GM19043 (cell line): ENCODE data around the gene SENP1.

ENCODE experiments used
- ATAC-seq: cut with Tn5 transposase; IDR thresholded peaks from one replicate; pipeline ENCODE4 v1.9.1; 2021; ENCODE audit warnings: low read depth; ENCODE audit not compliant: unreplicated experiment

SENP1 gene

DNA sequence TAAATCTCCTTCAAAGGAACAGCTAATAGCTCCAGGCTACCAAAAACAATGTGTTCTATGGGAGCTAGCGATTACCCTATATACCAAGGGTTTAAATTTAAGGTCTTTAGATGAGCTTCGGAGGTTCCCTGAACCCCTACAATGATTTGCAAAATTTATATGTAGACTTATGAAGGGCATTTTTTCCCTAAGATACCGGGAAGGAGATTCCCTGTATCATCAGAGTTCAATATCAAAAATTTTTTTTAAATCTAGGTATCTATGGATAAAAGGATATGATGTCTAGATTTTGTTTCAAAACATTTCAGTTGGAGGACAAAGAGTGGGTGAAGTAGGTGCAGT is 83.7 kb downstream of the SENP1 start:
- no peak for ATAC-seq

DNA sequence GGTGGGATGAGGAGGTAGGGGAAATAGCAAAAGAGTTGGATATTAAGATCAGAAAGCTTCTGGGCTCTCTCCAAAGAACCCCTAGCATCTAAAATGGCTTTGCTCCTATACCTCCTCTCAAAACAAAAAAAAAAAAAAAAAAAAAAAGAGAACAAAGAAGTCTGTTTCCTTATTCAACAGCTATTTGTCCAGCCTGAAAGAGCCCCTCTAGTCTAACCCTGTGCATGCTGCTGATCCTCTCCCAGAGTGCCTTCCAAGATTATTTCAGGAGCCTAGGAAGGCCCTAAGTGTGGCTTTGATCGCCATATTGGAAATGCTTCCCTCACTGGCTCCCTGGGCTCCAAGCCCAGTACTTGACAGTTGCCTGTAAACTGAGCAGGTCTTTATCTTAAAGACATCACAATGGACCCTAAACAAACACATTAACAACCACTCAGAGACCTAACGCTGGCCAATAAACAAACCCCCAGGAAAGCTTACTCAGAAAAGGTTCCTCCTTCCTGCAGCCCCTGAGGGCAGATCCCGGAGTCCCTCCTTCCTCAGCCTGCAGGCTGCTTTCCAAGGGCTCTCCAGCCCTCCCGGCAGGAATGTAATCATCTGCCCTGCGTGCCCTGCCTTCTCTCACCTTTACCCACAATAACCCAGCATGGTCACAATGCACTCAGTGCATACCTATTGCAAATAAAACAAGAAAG is 84.2 kb downstream of the SENP1 start:
- no peak for ATAC-seq

DNA sequence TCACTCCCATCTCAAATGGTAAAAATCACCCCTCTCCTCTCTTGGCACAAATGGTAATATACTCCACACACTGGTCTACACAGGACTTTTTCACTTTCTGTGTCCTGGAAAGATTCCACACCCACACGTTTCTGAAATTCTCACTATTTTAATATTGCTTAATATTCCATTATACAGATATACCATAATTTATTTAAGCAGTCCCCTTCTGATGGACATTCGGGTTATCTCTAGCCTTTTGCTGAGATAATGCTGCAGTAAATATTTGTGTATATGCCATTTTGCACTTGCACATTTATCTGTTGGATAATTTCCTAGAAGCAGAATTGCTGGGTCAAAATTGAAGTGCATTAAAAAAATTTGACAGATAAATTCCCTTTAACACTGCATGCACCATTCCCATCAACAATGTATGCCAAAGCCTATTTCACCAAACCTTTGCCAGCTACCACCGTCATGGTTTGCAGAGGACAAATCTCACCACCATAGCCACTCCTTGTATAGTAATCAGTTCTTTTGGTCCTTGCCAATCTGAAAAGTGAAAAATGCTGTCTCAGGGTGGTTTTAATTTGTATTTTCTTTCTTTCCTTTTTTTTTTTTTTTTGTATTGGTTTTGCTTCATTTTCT is 86.1 kb downstream of the SENP1 start:
- ATAC-seq, result no peak

DNA sequence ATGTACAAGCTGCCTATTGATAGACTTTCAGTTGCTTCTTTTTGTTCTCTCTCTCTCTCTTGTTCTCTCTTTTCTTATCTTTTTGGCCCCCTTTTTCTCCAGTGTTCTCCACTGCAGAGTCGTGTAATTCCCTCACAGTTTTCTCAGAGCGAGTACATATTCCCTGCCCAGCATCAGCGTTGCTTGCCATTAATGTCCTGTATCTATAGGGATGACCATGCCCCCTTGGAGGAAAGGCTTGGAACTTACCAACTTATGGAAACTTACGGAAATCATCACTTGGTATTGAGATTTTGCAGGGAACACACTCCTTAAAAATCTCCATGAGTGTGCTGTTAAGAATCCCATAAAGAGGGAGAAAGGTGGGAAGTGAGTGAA is 87.3 kb downstream of the SENP1 start:
- ATAC-seq, result no peak

DNA sequence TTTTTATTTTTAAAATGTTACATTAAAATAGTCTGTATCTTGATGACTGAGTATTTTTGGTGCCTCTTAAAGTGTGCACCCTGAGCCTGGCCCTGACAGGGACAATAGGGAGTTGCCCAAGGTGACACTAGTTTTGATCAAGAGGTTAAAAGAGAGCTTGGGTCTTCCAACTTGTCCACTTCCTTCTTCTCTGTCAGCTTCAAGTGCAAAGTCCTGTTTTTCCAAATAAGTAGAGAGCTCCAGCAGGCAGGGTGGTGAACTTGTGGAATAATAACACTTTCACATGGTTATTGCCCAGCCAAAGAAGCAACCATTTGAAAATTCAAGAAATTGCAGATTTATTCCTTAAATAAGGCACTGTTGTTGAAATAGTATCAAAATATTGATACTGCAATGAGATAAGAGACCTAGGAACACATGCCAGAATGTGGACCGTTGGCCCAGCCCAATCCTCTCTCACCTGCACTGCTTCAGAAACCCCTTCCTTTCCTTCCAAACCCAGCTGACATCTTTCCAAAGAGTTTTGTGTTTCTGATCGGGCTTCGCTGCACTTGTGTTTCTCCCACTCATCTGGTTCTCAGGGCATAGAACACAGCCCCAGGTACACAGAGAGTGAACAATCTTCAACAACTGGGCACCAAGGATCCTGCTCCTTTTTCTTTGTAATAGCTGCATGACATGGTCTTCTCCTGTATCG is 87.8 kb downstream of the SENP1 start:
- no peak for ATAC-seq

DNA sequence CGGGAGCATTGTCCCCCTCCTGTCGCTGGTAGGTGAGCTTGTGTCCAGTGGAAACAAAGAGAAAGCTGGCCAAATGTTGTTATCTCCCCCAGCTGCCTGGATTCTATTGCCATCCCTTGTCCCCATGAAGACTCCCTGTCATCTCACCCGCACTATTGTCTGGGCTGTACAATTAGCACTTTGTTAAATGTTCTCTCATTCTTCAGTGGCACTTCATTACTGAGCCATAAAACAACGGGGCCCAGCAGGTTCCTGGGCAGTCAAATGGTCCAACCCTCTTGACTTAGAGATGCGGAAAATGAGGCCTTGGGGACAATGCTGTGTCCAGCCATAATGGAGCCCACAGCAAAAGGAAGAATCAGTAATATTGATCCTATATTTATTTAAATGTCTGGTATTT is 88.4 kb downstream of the SENP1 start:
- ATAC-seq, result no peak

DNA sequence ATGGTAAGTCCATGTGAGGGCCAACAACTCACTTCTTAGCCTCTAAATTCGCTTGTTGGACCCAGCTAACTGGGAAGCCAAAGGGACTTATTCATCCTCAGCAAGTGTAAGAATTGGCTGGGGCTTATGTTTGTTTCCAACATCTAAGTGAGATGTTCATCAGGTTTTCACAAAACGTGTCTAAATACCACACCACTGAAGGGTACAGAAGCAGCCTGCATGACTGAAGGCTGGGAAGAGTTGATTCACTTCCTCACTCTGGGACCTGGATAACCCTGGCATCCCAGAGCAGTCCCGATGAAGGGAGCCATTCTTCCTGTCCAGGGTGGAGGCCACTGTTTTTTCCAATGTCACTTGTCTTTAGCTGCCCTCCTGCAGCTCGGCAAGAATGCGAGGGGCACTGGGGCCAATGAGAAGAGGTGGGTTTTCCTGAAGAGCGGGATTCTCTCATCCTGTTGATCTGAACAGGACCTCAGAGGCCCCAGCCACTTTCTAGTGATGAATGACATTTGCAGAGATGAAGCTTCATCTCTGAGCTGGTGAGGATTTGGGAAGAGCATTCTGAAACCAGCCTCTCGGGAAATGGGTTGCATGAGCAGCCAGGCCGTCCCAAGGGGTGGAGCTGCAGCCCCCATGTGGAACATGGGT is 89.4 kb downstream of the SENP1 start:
- no peak for ATAC-seq

DNA sequence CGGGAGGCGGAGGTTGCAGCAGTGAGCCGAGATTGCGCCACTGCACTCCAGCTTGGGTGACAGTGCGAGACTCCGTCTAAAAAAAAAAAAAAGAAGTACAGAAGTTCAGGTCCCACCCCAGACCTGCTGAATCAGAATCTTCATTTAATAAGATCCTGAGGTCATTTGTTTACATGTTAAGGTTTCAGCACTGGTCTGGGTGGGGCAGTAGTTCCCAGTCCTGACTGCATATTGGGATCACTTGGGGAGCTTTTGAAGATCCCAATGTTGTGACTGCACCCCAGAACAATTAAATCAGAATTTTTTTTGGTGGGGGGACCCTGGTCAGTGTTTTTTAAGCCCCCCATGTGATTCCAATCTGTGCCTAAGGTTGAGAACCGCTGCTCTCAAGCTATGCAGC is 89.9 kb downstream of the SENP1 start:
- ATAC-seq, result no peak

DNA sequence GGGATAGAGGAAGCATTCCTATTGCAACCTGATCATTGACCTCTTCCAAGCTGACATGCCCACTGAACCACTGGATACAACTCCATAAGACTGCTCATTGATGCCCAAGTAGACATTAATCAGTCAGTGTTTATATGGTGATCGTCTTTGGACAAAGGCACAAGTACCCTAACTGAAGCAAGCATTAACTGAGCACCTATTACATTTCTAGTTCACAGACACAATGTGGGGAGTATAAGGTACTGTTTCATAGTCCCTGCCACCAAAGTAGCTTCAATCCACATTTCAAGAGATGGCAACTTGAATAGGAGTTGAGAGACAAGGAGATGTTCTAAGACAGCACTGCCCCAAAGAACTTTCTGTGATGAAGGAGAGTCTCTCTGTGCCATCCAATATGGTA is 90.8 kb downstream of the SENP1 start:
- ATAC-seq, result no peak

DNA sequence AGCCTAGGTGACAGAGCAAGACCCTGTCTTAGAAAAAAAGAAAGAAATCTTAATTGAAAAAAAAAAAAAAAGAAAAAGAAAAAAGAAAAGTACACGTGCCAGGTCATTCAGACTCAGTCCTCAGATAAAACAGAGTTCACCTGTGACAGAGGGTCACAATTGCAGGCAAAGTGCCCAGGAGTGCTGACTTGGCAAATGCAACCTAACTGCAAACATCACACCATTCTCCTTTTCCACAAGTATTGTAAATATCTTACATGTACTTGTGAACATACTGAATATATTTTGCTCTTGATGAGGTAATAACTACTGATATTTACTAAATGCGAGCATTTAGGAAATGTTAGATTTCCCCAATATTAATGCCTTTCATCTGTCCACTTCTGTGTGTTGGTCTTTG is 92.6 kb downstream of the SENP1 start:
- ATAC-seq, result no peak

DNA sequence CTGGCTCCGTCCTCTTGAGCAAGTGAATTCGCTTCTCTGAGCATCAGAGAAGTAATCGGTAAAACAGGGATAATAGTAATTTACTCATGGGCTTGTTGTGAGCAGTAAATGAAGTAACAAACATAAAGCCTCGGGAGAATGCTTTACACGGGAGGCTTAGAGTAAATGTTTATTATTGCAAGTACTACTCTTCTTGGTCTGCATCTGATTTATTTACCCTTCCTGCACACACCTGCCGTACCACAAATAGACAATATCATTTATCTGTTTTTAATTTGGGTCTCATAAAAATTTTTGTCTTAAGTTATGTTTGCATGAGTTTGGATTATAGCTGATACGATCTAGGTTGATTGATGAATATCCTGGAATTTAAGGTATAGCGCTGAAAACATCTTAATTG is 93.8 kb downstream of the SENP1 start:
- ATAC-seq, result no peak

DNA sequence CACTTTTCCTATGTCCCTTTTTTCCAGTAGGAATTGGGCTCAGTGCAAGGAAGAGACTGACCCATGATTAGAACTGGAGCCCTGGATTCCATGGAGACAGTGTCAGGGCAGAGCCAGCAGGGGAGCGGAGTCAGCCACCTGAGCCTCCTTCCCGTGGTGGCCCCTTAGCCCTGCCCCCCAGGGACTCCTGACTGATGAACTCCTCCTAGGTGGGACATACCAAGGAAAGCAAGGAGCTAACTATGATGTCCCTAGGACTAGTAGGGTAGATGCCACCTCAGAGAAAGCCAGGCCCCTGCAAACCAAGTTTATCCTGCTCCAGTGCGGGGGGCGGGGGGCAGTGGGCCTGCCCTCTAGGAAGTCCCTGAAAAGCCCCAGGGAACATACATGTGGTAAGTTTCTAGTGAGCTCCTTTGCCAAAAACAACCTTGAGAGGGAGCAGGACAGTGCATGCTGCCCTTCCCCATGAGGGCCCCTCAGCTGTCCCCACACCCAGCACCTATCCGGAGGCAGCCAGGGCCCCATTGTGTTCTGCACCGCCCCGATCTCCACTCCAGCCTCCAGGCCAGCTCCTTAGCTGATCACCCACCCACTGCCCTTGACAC is 95.4 kb downstream of the SENP1 start:
- ATAC-seq, result no peak

DNA sequence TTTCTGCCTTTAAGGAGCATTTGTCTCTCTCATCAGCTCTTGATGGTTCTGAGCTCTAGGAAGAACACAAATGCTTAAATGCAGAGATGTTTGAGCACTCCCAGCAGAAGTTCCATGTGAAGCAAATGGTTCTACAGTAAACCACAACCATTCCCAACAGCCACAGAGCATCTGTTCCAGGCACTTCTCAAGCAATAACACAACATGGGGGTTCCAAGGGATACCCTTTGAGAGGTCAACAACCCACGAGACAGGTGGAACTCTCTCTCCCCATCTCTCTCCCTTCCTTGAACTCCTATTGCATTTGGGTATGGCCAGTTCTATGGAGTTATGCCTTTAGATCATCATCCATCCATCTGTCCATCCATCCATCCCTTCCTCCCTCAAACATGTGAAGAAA is 96.4 kb downstream of the SENP1 start:
- no peak for ATAC-seq

DNA sequence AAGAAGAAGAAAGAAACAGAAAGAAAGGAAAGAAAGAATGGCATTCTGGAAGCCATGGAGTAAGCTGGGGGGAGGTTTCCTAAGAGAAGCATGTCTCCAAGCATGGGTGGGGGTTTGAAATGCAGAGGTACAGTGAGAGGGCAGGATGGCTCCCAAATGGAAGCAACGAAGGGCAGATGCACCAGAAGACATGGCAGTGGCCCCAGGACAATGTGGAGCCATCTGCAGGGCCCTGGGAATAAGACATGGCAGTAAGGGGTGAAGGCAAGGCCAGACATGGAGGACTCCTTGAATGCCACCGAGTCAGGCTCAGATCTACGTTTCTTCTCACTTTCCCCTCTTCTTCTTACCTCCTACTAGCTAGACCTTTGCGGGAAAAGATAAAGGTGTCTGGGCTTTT is 96.9 kb downstream of the SENP1 start:
- no peak for ATAC-seq

DNA sequence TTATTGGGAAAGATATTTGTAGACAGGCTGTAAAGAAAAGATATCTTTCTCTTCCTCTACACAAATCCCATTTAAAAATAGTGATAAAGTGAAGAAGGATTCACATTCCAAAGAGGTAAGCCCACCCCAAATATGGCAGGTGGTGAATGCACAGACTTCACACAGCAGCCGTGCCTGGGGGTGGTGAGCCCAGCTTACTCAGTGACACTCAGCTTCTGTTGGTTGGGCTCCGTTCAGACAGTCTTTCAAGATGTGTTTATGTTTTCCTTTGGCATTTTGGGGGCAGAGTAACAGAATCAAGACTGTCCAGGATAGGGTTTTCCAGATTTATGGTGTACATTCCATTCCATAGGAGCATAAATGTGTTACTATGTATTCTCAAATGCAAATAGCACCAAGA is 97.5 kb downstream of the SENP1 start:
- ATAC-seq, result no peak

DNA sequence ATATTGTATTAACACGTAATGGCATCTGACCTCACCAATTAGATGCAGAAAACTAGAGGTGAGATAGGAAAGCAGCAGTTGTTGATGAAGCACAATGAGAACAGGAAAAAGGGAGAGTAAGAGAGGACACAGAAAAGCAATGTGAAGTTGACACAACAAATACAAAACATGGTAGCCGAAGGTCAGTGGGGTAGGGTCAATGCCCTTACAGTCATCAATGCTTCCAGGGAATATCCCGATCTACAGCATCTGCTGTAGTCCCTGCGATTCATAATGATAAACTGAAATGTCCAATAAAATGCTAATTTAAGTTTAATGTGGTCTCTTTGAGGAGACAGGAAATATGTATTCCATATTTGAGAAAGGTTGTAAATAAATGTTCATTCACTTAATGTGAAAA is 98.7 kb downstream of the SENP1 start:
- no peak for ATAC-seq

DNA sequence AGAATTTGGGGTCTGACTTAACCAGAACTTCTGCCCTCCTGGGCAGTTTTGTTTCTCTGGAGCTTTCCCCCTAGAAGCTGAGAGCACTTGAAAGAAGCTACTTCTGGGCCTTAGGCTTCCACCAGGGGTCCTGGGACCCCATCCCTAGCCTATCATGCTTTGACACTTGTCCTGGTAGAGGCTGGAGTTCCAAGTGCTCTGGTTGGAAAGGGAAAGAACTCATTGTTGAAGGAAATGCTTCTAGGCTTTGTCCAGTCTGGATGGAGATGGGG is 100.2 kb downstream of the SENP1 start:
- no peak for ATAC-seq

DNA sequence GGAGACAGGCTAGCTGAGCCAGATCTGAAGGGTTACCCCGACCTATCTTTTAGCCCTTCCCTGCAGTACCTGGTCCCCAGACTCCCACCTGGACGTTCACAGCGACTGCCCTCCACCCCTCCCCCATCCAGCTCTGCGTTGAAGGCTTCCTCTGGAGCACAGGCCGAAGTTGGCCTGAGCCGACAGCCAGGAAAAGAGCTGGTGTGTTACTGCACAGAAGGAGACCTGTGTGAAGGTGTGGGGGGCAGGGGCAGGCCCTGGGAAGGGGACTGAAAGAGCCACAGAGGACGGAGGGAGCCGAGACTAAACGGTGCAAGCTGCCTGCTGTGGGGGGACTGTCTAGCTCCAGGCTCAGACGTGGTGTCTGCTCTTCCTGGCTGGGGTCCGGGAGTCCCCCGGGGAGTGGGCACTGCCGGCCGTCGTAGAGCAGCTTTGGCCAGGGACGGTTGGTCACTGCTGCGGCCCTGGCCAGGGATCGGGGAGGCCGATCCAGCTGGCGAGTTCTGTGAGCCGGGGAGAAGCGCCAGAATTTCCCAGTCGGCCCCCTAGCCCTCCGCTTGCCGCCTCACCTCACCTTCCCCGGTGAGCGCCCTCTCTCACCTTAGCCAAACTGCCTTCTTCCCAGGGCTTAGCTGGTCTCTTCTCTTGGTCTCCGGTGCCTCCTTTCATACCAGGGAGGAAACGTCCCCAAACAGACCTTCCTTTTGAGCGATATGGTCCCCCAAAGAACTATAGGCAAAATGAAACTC is 100.7 kb downstream of the SENP1 start:
- ATAC-seq, result no peak

DNA sequence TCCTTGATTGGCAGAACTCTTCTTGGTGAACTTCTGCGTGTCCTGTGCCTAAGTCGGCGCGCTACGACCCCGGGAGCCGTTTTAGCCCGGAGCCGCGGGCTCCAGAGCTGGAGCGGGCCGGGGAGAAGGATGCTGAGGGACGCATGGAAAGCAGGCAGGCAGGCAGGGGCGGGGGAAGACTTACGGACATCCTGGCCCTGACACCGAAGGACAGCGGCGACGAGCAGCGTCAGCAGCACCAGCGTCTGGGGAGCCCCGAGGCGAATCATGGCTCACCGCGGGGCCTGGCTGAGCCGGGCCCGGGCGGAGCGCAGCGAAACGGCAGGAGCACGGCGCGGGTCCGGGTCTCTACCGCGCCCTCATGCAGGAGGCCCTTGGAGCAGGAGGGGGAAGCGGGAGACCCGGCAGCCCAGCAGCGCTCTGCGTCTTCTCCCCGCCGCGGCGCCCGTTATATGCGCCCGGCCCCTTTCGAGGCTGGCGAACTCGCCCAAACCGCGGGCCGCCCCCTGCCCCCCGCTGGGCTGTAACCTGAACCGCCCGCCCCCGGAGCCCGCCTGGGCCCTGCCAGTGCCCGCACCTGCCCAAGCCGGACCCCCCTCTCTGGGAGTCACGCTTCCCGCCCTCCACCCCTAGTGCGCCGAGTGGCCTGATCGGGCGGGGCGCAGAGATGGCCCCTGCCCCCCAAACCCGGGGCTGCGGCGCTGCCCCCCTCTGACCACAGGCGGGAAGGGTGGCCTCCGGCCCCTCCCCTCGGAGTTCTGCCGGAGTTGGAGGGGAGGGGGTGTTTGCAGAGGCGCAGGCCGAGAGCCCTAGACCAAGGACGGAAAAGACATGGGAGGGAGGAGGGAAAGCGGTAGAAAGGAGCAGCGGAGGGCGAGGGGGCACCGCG is 101.6 kb downstream of the SENP1 start, which contains the start of gene COL2A1:
Gene COL2A1 (minus strand): TSS at position 424 of the 889 bp plus-strand sequence. CDS start 155 bp downstream, at position 269.
- no peak for ATAC-seq
